Activated T-cell treated with anti-CD3 and anti-CD28 coated beads, Interleukin-2, amount 50 U/mL, for 1 hour (primary cell): ENCODE data around the gene STT3B.
A peak's percentile ranks its signal among the peaks of the same experiment; 100 is the strongest.
"Not testable (repeated sequence)": the region's sequence is repeated elsewhere in the genome, so short reads cannot be mapped to it uniquely, and the experiment has no call there.

Experiments
- DNase-seq: peaks from one replicate; pipeline ENCODE4 v3.0.0-alpha.2; 2020

Gene STT3B

GRCh38 chr3:31555204-31555603 lies 22.5 kb downstream of the STT3B start:
- no peak for DNase-seq

DNA sequence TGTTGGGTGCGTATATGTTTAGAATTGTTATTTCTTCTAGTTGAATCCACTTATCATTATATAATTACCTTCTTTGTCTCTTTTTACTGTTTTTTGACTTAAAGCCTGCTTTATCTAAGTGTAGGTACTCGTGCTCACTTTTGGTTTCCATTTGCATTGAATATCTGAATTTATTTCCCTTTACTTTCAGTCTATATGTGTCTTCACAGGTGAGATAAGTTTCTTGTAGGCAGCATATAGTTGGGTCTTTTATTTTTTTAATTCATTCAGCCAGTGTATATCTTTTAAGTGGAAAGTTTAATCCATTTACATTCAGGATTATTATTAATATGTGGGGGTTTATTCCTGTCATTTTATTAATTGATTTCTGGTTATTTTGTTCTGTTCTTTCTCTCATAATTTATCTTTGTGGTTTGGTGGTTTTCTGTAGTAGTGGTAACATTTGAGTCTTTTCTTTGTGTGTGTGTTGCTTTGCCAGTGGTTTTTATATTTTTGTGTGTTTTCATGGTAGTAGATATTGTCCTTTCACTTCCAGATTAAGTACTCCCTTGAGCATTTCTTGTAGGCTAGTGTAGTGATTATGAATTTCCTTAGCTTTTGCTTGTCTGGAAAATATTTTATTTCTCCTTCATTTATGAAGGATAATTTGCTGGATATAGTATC lies 27.3 kb downstream of the STT3B start:
- no peak for DNase-seq

- DNase-seq, result no peak
Measured at GRCh38 chr3:31561891-31562290, 29.2 kb downstream of the STT3B start.

- peak; percentile 43 for DNase-seq
Measured at GRCh38 chr3:31562525-31562924, 29.8 kb downstream of the STT3B start.

- DNase-seq, result no peak
Measured at GRCh38 chr3:31565288-31565687, 32.6 kb downstream of the STT3B start.

GRCh38 chr3:31567036-31567435 lies 34.3 kb downstream of the STT3B start:
- no peak for DNase-seq

DNA sequence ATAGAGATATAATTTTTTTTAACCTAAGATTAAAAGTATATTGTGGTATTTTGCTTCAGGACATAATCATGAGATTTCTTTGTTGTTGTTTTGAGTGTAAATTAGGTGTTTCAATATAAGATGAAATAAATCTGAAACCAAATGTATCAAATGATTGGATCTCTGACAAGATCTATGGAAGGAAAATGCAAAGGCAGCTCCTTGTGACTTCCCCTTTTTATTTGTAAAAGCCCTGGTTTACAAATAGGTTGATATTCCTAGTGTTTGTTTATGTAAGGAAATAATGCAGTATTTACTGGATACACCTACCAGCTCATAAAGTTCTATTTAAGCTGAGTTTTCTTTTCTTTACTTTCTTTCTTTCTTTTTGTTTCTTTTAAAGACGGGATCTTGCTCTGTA lies 35.9 kb downstream of the STT3B start:
- no peak for DNase-seq

DNA sequence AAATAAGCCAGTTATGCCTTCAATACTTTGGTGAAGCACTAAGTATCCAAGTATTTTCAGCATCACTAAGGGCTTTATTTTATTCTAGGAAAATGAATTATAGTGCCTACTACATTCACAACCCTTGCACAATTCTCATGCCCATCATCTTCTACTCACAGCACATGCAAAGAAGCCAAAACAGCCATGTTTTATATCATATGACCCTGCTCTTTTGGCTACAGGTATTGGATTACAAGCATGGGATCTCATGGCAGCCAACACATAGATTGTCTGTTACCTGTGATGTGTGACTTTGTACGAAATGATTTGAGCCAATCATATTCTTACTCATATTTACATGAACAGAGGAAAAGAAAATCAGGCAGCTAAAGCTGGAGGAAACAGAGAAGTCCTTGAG lies 38.6 kb downstream of the STT3B start:
- DNase-seq, result no peak

DNA sequence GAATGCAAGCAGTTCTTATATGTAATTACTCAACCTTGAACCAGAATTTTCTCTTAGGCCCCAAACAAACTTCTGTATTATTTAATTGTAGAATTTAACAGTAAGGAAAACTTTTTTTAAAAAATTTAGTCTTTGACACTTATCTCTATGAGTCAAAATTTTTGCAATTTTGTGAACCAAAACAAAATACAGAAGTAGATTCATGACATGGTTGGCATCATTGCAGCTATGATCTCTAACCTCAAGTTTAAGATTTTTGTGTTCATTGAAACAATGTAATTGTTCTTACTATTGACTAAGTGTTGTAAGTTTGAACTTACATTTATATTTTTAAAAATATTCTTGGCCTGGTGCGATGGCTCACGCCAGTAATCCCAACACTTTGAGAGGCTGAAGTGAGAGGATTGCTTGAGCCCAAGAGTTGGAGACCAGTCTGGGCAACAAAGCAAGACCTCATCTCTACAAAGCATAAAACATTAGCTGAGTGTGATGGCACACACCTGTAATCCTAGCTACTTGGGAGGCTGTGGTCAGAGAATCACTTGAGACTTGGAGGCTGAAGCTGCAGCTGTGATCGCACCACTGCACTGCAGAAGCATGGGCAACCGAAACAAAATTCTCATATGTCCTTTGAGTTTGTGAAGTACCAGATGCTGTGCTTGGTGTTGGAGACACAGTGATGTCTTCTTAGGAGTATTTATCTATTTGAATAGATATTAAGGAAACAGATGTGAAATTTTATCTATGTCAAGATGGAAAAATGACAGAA lies 39.7 kb downstream of the STT3B start:
- no peak for DNase-seq

GRCh38 chr3:31573036-31573779 lies 40.5 kb downstream of the STT3B start:
- DNase-seq, result no peak

DNA sequence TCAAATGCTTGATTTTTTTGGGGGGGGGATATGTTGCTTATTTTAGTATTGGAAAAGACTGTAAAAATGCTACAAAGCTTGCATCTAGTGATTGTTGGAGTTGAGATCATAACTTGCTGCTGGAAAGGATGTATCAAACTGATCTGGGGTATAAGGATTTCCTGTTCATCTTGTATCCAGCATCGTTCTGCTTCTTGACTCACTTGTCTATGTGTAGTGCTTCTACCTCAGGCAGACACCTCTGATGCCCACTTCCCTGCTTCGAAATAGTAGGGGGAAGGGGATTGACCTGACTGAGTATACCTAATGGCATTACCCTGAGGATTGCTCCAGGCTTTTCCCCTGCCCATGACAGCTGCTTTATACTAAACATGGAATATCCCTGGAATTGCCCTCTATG lies 42.7 kb downstream of the STT3B start:
- no peak for DNase-seq

DNA sequence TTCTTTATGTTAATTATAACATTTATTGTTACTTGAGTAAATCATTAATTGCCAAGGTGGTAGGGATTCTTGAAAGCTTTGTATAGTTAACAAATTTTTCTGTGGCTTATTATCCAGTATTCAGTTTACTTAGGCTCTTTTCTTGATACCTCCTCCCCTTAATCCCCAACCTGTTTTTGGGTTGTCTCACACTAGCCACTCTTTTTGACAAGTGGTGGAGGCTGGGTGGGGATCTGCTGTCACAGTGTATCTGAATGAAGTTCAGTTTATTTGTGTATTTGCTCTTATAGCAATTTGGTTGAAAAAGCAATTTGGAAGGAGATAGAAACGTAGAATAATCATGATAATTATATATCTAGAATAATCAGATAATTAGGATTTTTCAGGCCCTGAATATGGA lies 43.8 kb downstream of the STT3B start:
- DNase-seq, result no peak

- no peak for DNase-seq
Measured at GRCh38 chr3:31577232-31577631, 44.5 kb downstream of the STT3B start.

GRCh38 chr3:31579828-31580227 lies 47.1 kb downstream of the STT3B start:
- no peak for DNase-seq

GRCh38 chr3:31580645-31581044 lies 47.9 kb downstream of the STT3B start:
- no peak for DNase-seq

- no peak for DNase-seq
Measured at GRCh38 chr3:31581660-31582059, 48.9 kb downstream of the STT3B start.

DNA sequence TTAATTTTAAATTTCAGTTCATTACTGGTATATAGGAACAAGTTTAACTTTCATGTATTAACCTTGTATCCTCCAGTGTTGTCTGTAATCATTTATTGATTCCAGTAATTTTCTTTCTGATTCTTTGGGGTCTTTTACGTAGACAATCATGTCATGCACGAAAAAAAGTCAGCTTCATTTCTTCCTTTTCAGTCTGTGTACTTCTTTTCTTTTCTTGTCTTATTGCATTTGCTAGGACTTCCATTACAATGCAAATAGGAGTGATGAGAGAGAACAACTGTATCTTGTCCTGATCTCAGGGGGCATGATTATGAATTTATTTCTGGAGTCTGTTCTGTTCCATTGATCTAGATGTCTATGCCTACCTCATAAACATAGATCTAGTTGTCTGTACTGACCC lies 56.5 kb downstream of the STT3B start:
- no peak for DNase-seq

DNA sequence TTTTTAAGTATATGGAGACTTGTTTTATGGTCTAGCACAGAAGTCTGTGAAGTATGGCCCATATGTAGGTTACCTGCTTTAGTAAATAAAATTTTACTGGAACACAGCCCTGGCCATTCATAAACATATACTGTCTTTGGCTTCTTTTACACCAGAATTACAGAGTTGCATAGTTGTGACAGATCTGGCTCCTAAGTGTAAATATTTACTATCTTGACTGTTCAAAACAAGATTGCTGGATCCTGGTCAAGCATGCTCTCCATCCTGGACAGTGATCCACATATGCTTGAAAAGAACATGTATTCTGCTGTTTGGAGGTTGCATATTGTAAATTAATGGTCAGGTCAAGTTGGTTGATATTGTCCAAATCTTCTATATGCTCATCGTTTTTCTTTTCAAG lies 57.9 kb downstream of the STT3B start:
- no peak for DNase-seq

- DNase-seq, result no peak
Measured at GRCh38 chr3:31592764-31593163, 60.0 kb downstream of the STT3B start.

DNA sequence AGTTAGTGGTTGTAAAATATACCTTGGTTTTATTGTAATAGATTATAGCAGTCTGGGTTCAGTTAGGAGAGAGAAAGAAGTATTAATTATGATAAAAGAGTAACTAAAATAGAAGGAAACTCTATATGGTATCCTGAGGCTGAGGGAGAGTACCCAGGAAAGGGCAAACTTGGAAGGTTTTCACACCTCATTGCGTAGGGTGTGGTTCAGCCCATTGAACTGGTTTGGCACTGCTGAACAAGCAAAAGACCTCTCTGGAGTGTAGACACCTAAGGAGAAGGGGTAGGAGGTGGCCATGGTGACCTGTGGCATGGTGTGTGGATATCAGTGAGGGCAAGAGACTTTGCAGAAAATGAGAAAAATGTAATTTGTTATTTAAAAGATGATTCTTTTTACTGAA lies 63.5 kb downstream of the STT3B start:
- DNase-seq, result no peak

- no peak for DNase-seq
Measured at GRCh38 chr3:31600431-31600830, 67.7 kb downstream of the STT3B start.

- not testable (repeated sequence) for DNase-seq
Measured at GRCh38 chr3:31605333-31605732, 72.6 kb downstream of the STT3B start.

DNA sequence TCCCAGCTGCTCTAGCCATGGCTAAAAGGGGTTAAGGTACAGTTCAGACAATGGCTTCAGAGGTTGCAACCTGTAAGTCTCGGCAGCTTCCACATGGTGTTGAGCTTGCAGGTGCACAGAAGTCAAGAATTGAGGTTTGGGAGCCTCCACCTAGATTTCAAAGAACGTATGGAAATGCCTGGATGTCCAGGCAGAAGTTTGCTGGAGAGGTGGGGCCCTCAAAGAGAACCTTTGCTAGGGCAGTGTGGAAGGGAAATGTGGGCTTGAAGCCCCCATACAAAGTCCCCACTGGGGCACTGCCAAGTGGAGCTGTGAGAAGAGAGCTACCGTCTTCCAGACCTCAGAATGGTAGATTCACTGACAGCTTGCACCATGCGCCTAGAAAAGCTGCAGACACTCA lies 73.7 kb downstream of the STT3B start:
- DNase-seq, result no peak

GRCh38 chr3:31610700-31611275 lies 78.1 kb downstream of the STT3B start:
- no peak for DNase-seq
